GM23338 (cell line): ENCODE measurements around the gene ITIH4. TPM values are rescaled to one million over a fixed set of nuclear protein-coding genes. Genes with fewer than 3 reads are reported as not detected.

Experiments
- ATAC-seq: fragments of 200-7000 bp; cut with Tn5 transposase; 3 replicates; pipeline ENCODE4 v1.9.1; 2020
- DNase-seq: peaks from one replicate; pipeline ENCODE4 v3.0.0-alpha.2; 2015; ENCODE audit warnings: low spot score
- H2AFZ ChIP-seq: fragments of 200-600 bp; sonication (generic); 2 replicates; pipeline ENCODE4 v1.8.0; 2016; ENCODE audit warnings: antibody characterized with exemption, mild to moderate bottlenecking, moderate library complexity
- H3F3A ChIP-seq: fragments of 200-600 bp; sonication (generic); replicated peaks from 2 replicates; pipeline ENCODE4 v1.8.0; 2017; ENCODE audit warnings: antibody characterized with exemption, mixed run types, low read depth
- H3K27ac ChIP-seq: fragments of 200-600 bp; sonication (generic); 2 replicates; pipeline ENCODE4 v1.6.1; 2016; ENCODE audit warnings: low read depth
- H3K27me3 ChIP-seq: fragments of 200-600 bp; sonication (generic); 2 replicates; pipeline ENCODE4 v1.8.0; 2016; ENCODE audit warnings: mild to moderate bottlenecking, mixed run types, moderate library complexity; ENCODE audit not compliant: insufficient read depth
- H3K36me3 ChIP-seq: fragments of 200-600 bp; sonication (generic); 2 replicates; pipeline ENCODE4 v1.8.0; 2016; ENCODE audit warnings: mild to moderate bottlenecking; ENCODE audit not compliant: insufficient read depth
- H3K4me1 ChIP-seq: fragments of 200-600 bp; sonication (generic); 2 replicates; pipeline ENCODE4 v1.8.0; 2016; ENCODE audit warnings: mild to moderate bottlenecking, moderate library complexity; ENCODE audit not compliant: insufficient read depth
- H3K4me2 ChIP-seq: fragments of 200-600 bp; sonication (generic); 2 replicates; pipeline ENCODE4 v1.7.1; 2017; ENCODE audit warnings: mixed run types
- H3K4me3 ChIP-seq: fragments of 200-600 bp; sonication (generic); 2 replicates; pipeline ENCODE4 v1.6.1; 2016; ENCODE audit warnings: mixed run types
- H3K79me2 ChIP-seq: fragments of 200-600 bp; sonication (generic); replicated peaks from 2 replicates; pipeline ENCODE4 v1.8.0; 2017; ENCODE audit warnings: mild to moderate bottlenecking; ENCODE audit not compliant: insufficient read depth
- H3K9me2 ChIP-seq: fragments of 200-600 bp; sonication (generic); 2 replicates; pipeline ENCODE4 v1.8.0; 2017; ENCODE audit not compliant: insufficient read depth
- H4K20me1 ChIP-seq: fragments of 200-600 bp; sonication (generic); replicated peaks from 2 replicates; pipeline ENCODE4 v1.8.0; 2017; ENCODE audit warnings: mild to moderate bottlenecking; ENCODE audit not compliant: insufficient read depth
- H3K27ac Mint-ChIP-seq: 2 replicates; pipeline ENCODE4 v1.8.0; 2020; ENCODE audit warnings: inconsistent platforms, mild to moderate bottlenecking, moderate library complexity, mixed read lengths
- H3K27me3 Mint-ChIP-seq: 3 replicates; pipeline ENCODE4 v1.8.0; 2022; ENCODE audit warnings: low read depth, mild to moderate bottlenecking, moderate library complexity, mixed read lengths, inconsistent platforms; ENCODE audit not compliant: insufficient read depth, poor library complexity
- H3K36me3 Mint-ChIP-seq: 3 replicates; pipeline ENCODE4 v1.8.0; 2021; ENCODE audit warnings: low read depth, mild to moderate bottlenecking, inconsistent platforms, moderate library complexity, mixed read lengths
- H3K4me1 Mint-ChIP-seq: 3 replicates; pipeline ENCODE4 v1.8.0; 2020; ENCODE audit warnings: mild to moderate bottlenecking, inconsistent platforms, mixed read lengths
- H3K4me3 Mint-ChIP-seq: 3 replicates; pipeline ENCODE4 v1.8.0; 2021; ENCODE audit warnings: moderate library complexity, mild to moderate bottlenecking, inconsistent platforms, mixed read lengths
- H3K9me3 Mint-ChIP-seq: 3 replicates; pipeline ENCODE4 v1.8.0; 2020; ENCODE audit warnings: moderate library complexity, mild to moderate bottlenecking, inconsistent platforms, mixed read lengths
- JUNB ChIP-seq: IDR thresholded peaks from one replicate; pipeline ENCODE4 v1.6.1; 2016; ENCODE audit warnings: antibody characterized with exemption; ENCODE audit not compliant: unreplicated experiment
- REST ChIP-seq: IDR thresholded peaks from one replicate; pipeline ENCODE4 v1.6.1; 2018; ENCODE audit warnings: antibody characterized with exemption; ENCODE audit not compliant: unreplicated experiment
- ZNF331 ChIP-seq: fragments of 250-450 bp; sonication (Bioruptor Pico); IDR thresholded peaks from 2 replicates; pipeline ENCODE4 v1.5.0; 2020; ENCODE audit warnings: low read depth, mild to moderate bottlenecking, moderate library complexity
- ZNF462 ChIP-seq: fragments of 250-450 bp; sonication (Bioruptor Pico); IDR thresholded peaks from 2 replicates; pipeline ENCODE4 v1.5.0; 2020; ENCODE audit warnings: mild to moderate bottlenecking, moderate library complexity
- polyA plus RNA-seq: library from polyadenylated mRNA; unstranded; fragments of >200 nt; fragmentation: Nextera tagmentation; extraction: Ambion mirVana; gene quantifications from 2 replicates; pipeline ENCODE4 v1.2.1, GENCODE V29; 2016
- total RNA-seq: library from RNA; depleted of rRNA; stranded (reverse); fragments of >200 nt; shearing (Covaris generic); gene quantifications from 2 replicates; pipeline ENCODE4 v1.2.3, GENCODE V29; 2014

ITIH4 gene
- total and polyA plus RNA-seq, 2 experiments from 2014 or later: 0.82 to 1.4 TPM

GRCh38 chr3:52781741-52782140 lies 48.7 kb downstream of the ITIH4 start (continued):
- no peak for TF ChIP-seq ZNF462 (CRISPR knock-in tag)
- no peak for TF ChIP-seq REST

- Mint-ChIP-seq H3K4me3 (no peak overlapping the region), H3K27me3 (peaks cover 4% of the 10 kb centered on the region), H3K27ac (no peak overlapping the region), H3K9me3 (peaks cover 2% of the 10 kb centered on the region; the same call in 1 of the 3 replicates), H3K4me1 (peaks cover 12% of the 10 kb centered on the region), H3K36me3 (no peaks in the 10 kb centered on the region; the same call in 2 of the 3 replicates)
- Histone ChIP-seq H3K4me1 (no peaks in the 10 kb centered on the region), H4K20me1 (no peaks in the 10 kb centered on the region), H3K27me3 (no peaks in the 10 kb centered on the region), H3K79me2 (no peaks in the 10 kb centered on the region), H3K4me3 (no peak overlapping the region), H3K9me2 (peaks cover 6% of the 10 kb centered on the region; the same call in 1 of the 2 replicates), H3K36me3 (no peaks in the 10 kb centered on the region), H3K4me2 (no peak overlapping the region), H2AFZ (no peak overlapping the region), H3K27ac (no peak overlapping the region), H3F3A (no peaks in the 10 kb centered on the region)
- no peak for ATAC-seq
- no peak for DNase-seq
- TF ChIP-seq JUNB (no peak), ZNF462 (CRISPR knock-in tag) (no peak), ZNF331 (no peak)
Measured at GRCh38 chr3:52779837-52780585, 50.5 kb downstream of the ITIH4 start.
